Caki2 (cell line): ENCODE data around the gene MALRD1. TPM values are rescaled to one million over a fixed set of nuclear protein-coding genes. Genes with fewer than 3 reads are reported as not detected.

Source experiments
- DNase-seq: peaks from one replicate; pipeline ENCODE4 v3.0.0-alpha.2; 2015; ENCODE audit warnings: low read depth
- in situ Hi-C: cut with HindIII; loops from 2 replicates; pipeline ENCODE4 v1.10.0; 2016; ENCODE audit warnings: low sequenced_read_pairs, low pct_unique_long_range_greater_than_20kb, mixed read lengths
- total RNA-seq: library from RNA; depleted of rRNA; stranded (reverse); fragments of >200 nt; shearing (Covaris generic); gene quantifications from 2 replicates; pipeline ENCODE4 v1.2.3, GENCODE V29; 2014; ENCODE audit warnings: low replicate concordance

MALRD1 gene
- total RNA-seq, 1 experiment from 2014 or later: not detected

GRCh38 chr10:19651549-19651948, 602.9 kb downstream of the MALRD1 start:
- DNase-seq: no peak
- in situ Hi-C loops: no loop called here

GRCh38 chr10:19652750-19653149, 604.1 kb downstream of the MALRD1 start:
- in situ Hi-C loops: no loop called here

GRCh38 chr10:19653931-19654330, 605.3 kb downstream of the MALRD1 start:
- no peak for DNase-seq
- in situ Hi-C loops: no loop called here

More at GRCh38 chr10:19652750-19653149, 604.1 kb downstream of the MALRD1 start:
- DNase-seq: no peak

- no peak for DNase-seq
- in situ Hi-C loops: no loop called here
Measured at GRCh38 chr10:19654576-19654975, 606.0 kb downstream of the MALRD1 start.

- in situ Hi-C loops: no loop called here
- DNase-seq: no peak
Measured at GRCh38 chr10:19656420-19657042, 607.9 kb downstream of the MALRD1 start.

GRCh38 chr10:19658131-19658530, 609.5 kb downstream of the MALRD1 start:
- in situ Hi-C loops: no loop called here
- no peak for DNase-seq

- in situ Hi-C loops: no loop called here
- no peak for DNase-seq
Measured at GRCh38 chr10:19658622-19659233, 610.1 kb downstream of the MALRD1 start.

- in situ Hi-C loops: no loop called here
- DNase-seq: no peak
Measured at GRCh38 chr10:19659920-19660655, 611.5 kb downstream of the MALRD1 start.

GRCh38 chr10:19663344-19663743, 614.7 kb downstream of the MALRD1 start:
- no peak for DNase-seq
- in situ Hi-C loops: no loop called here

GRCh38 chr10:19668116-19668515, 619.5 kb downstream of the MALRD1 start:
- in situ Hi-C loops: no loop called here
- no peak for DNase-seq

GRCh38 chr10:19676063-19676462, 627.5 kb downstream of the MALRD1 start:
- DNase-seq: no peak
- in situ Hi-C loops: no loop called here

GRCh38 chr10:19683356-19683755, 634.8 kb downstream of the MALRD1 start:
- no peak for DNase-seq
- in situ Hi-C loops: no loop called here

GRCh38 chr10:19683960-19684359, 635.4 kb downstream of the MALRD1 start:
- DNase-seq: no peak
- in situ Hi-C loops: no loop called here

GRCh38 chr10:19688344-19688743, 639.7 kb downstream of the MALRD1 start:
- in situ Hi-C loops: no loop called here
- no peak for DNase-seq

GRCh38 chr10:19689231-19689630, 640.6 kb downstream of the MALRD1 start:
- no peak for DNase-seq
- in situ Hi-C loops: no loop called here

- in situ Hi-C loops: no loop called here
- no peak for DNase-seq
Measured at GRCh38 chr10:19699299-19699698, 650.7 kb downstream of the MALRD1 start.

GRCh38 chr10:19701427-19702052, 652.9 kb downstream of the MALRD1 start:
- in situ Hi-C loops: no loop called here
- DNase-seq: no peak

GRCh38 chr10:19702215-19702614, 653.6 kb downstream of the MALRD1 start:
- DNase-seq: no peak
- in situ Hi-C loops: no loop called here

- in situ Hi-C loops: no loop called here
- no peak for DNase-seq
Measured at GRCh38 chr10:19704544-19704943, 655.9 kb downstream of the MALRD1 start.
